SKM-1 treated with dmso at 0.1 percent for 144 hours (cell line): ENCODE data around the gene SEC22A.
A peak's percentile ranks its signal among the peaks of the same experiment; 100 is the strongest.

ENCODE experiments used
- DNase-seq: peaks from one replicate; lab custom pipeline; 2025; ENCODE audit not compliant: unreplicated experiment; lab: John Stamatoyannopoulos, UW

SEC22A gene, protein sequence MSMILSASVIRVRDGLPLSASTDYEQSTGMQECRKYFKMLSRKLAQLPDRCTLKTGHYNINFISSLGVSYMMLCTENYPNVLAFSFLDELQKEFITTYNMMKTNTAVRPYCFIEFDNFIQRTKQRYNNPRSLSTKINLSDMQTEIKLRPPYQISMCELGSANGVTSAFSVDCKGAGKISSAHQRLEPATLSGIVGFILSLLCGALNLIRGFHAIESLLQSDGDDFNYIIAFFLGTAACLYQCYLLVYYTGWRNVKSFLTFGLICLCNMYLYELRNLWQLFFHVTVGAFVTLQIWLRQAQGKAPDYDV

DNA sequence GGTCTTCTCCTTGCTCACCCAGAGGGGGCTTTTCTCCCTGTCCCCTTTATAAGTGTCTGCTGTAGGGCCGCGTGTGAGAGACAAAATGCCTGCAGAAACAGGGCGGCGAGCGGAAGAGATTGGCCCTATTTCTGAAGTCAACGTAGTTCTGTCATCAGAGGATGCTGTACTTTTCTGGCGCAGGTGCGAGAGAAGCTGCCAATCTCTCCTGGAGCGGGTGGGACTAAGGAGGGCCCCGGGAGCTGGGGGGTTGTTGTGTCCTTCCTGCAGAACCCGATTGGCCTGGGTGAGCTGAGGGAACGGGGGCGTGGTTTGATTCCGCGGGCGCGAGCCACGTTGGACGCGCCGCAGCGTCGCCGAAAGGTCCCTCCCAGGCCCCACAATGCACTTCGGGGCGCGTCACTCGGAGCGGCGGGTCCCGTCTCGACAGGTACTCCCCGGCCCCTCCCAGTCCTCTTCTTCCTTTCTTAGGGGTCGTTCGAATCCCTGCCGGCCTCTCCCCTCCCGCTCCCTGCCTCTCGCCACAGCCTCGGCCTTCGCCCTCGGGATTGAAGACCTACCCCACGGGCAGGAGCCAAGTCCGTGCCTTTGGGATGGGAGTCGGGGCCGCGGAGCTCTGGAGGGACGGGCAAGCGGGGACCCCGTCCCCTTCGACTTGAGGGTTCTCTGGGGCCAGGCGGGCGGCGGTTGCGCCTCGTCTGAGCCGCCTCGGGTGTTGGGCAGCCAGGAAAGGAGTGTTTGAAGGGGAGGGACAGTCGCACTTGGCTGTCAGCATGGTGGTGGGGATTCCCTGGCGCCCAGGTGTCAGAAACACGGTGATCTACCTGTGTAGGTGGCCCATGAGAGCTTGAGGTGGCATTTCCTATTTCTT lies at the start of gene SEC22A:
TSS of gene SEC22A (plus strand) at position 387 of the 871 bp plus-strand sequence. CDS start 7,275 bp downstream, outside the sequence.
- peak; percentile 91 for DNase-seq

DNA sequence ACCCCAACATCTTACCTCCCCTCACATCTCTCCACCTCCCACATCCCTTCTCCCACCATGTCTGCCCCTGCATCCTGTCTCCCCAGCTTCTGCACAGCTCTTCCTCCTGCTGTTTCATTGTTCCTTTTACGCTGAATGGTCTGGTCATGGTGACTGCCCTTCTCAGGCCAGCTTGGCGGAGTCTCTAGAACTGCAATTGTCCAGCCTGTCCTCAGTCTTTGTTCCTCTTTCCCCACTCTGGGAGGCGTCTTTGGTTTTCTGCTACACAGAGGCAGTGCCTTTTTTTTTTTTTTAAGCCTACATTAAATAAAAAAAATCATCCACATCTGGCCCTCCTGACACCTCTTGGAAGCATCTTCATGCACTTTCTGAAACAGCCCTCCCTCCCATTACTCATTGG lies 49.1 kb upstream of the SEC22A start:
- no peak for DNase-seq

DNA sequence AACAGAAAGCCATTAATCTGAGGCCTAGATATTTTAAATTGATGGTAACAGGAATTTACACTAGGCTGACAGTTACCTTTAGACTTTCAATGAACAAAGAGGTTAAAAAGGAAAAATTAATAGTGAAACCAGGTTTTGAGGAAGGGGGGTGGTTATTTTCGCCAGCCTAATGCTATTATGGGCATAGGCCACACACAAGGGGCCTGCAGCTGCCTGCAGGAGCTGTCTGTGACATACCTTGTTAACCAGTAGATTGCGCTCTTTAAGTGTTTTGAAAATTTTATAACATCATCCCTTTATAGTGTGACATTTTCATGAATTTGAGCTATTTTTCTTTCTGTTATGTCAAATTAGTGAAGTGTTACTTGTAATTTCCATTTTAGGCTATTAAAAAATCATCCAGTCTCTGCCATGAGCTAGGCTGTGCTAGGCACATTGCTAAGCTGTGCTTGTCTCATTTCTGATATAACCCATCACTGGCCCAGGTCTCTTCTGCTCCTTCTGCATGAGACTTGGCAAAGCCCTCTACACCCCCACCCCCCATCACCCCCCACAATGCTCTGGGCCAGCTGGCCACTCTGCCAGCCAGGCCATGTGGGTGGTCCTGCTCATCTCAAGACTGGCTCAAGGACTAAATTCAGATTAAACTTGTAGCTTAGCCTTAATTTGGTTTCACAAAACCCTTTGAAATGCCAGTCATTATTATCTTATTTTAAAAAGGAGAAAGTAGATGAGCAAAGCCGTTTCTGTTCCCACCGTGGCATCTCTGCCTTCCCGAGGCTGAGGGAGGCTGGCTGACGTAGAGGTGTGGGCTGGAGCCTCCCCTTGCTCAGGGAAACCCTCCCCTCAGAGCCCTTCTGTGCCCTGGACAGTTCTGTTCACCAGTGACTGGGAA lies 48.4 kb upstream of the SEC22A start:
- DNase-seq: no peak

DNA sequence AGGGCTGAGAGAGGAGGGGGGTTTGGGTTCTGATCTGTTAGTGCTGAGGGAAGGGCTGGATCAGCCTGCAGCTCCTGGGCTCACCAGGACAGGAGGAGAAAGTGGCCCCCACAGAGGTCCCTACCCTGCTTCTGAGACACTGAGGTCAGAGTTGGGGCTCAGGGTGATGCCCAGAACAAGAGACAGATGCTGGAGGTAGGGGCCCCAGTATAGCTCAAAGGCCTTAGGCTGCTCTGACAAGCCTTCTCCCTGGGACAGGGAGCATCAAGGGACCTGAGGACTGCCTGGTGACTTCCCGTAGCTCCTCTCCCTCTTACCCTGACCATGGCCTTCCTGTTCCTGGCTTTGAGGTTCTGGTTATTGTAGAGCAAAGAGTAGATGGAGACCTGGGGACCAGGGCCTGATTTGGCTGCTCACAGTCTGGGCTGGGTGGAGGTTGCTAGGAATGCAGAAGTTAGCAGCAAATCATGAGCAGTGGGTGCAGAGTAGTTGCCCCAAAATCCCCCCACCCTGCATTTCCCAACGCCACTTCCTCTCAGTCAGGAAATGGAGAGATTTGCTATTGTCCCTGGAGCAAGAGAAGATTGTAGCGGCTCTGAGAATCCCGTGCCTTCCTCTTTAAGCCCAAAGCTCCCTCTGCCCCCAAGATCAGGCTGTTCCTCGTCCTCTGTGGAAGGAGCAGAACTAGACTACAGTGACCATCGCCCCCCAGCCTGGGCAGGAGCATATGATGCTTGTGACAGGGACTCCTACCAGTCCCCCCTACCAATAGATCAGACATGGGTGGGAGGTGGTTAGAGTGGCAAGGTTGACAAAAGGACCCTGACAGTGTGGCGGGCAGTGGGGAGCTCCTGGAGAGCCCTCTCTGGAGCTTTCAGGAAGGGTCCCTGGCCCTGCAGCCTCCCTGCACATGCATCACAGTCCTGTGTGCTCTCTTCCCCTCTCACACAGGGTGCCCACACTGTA lies 47.4 kb upstream of the SEC22A start:
- DNase-seq: no peak

DNA sequence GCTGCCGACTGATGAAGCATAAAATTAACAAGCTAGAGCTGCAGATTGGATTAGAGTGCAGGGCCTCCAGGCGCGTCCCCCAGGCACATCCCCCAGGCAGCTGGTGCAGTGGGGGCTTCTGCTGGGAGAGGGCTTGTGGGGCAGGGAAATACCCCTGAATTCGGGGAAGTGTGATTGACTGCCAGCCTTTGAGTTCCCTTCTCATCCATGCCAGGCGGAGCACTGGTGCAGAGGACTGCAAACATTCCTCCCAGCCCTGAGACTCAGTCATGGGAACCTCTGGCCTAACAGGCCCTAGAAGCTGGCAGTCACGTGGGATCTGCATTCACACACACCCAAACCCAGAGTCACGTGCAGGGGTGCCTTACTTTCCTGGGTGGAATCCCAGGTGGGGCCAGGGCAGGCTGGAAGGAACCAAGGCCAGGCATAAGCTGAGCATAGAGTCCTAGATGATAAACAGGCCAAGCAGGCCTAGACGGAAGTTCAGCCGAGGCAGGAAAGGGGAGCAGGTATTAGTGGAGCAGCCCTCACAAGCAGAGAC lies 46.2 kb upstream of the SEC22A start:
- no peak for DNase-seq

DNA sequence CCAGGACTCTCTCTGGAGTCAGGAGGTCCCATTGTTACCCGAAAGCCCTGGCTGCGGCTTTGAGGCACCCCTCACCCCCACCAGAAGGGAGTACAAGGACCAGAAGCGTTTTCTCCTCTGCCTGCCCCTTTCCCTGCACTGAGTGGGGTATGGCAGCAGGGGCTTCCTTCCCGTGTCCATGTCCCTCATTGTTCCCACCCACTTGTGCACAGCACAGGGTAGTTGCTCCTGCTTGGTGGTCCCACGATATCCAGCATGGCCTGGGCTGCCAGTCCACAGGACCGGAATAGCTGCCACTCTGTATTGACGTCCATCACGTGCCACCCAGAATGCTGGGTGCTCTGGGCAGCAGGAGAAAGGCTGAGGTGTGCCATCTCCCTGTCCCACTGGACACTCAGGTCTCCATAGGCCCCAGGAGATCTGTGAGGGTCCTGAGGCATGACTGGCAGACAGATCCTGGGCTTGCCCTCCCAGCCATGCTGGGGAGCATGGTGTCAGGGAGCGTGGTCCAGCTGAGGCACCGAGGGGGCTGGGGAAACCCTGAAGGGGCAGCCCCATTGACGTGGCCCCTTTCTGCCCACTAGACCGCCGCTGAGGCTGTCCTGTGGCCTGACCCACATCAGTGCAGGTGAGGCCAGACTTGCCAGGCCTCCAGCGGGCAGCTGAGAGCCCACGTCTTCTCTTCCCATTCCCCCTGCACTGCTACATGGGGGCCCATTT lies 45.3 kb upstream of the SEC22A start:
- no peak for DNase-seq

- DNase-seq: no peak
Observed at GRCh38 chr3:123157209-123157597, 44.5 kb upstream of the SEC22A start.

GRCh38 chr3:123157598-123158287 lies 44.0 kb upstream of the SEC22A start:
- DNase-seq: no peak

GRCh38 chr3:123158330-123158729 lies 43.4 kb upstream of the SEC22A start:
- no peak for DNase-seq

DNA sequence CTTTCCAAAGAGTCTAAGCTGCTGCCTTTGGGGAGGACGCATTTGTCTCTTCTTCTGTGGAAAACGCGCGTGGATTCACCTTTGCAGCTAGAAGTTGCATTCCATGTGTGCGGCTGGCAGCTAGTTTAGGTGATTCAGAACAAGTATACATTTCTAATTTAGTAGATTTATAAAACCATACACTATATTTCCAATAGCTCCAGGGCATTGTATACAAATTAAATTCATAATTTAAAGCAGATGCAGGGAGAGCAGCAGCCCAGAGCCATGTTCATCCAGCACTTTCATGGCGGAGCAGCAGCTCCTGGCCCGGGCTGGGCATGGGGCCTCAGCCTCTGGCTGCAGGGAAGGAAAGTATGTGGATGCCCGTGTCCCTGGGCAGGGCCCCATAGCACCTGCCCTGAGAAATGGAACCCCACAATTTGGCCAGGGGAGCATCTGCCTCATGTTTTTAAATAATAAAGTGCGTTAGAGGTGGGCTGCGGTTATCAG lies 42.8 kb upstream of the SEC22A start:
- DNase-seq: no peak

GRCh38 chr3:123159926-123160635 lies 41.7 kb upstream of the SEC22A start:
- no peak for DNase-seq

- DNase-seq: no peak
Observed at GRCh38 chr3:123161167-123161566, 40.6 kb upstream of the SEC22A start.

DNA sequence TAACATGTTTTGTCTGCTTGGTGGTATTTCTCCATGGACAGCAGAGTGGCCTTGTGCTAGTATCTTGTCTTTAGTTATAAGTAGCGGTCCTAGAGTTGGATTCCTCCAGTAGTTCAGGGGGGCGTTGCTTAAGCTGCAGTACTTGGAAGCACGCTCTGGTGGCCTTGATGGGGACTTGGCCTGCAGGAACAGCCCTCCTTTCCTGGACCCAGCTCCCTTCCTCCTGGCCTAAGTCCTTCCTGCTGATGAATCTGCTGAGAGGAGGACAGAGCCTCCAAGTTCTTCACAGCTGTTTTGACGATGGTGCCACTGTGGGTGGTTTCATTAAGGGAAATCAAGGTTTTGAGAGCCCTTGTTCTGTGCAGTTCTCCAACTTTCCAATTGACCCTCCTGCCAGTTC lies 38.6 kb upstream of the SEC22A start:
- no peak for DNase-seq

- no peak for DNase-seq
Observed at GRCh38 chr3:123165163-123165562, 36.6 kb upstream of the SEC22A start.

GRCh38 chr3:123167686-123168085 lies 34.1 kb upstream of the SEC22A start:
- DNase-seq: no peak

GRCh38 chr3:123168122-123168521 lies 33.6 kb upstream of the SEC22A start:
- DNase-seq: no peak

DNA sequence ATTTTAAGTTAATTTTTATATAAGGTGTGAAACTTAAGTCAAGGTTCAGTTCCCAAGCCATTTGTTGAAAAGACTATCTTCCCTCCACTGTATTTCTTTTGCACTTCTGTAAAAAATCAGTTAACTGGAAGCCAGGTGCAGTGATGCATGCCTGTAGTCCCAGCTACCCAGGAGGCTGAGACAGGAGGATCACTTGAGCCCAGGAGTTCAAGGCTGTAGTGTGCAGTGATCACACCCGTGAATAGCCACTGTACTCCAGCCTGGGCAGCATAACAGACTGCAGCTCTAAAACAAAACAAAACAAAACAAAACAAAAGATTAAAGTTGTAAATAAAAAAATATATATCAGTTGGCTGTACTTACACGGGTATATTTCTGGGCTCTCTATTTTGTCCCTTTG lies 33.1 kb upstream of the SEC22A start:
- no peak for DNase-seq

- no peak for DNase-seq
Observed at GRCh38 chr3:123169492-123169929, 32.2 kb upstream of the SEC22A start.
